ENCODE results near the gene PACS1. TPM values are rescaled to one million over a fixed set of nuclear protein-coding genes. Genes with fewer than 3 reads are reported as not detected.

Gene PACS1
- total RNA-seq, 1 donor from 2014 or later, result 49.9 TPM

- DNase-seq (ENCODE audit: extremely low spot score, unreplicated experiment), result no peak
- Mint-ChIP-seq H3K4me1 (ENCODE audit: unreplicated experiment) (no peaks in the 10 kb centered on the region), H3K9me3 (no peaks in the 10 kb centered on the region), H3K27ac (no peak overlapping the region), H3K4me3 (no peak overlapping the region), H3K36me3 (no peaks in the 10 kb centered on the region), H3K27me3 (no peaks in the 10 kb centered on the region)
- no peak for TF ChIP-seq CTCF (conservative IDR thresholded peaks at IDR 0.05)
Observed at GRCh38 chr11:66242095-66242765, 172.2 kb downstream of the PACS1 start.

GRCh38 chr11:66243782-66244535, 173.9 kb downstream of the PACS1 start:
- no peak for TF ChIP-seq CTCF (conservative IDR thresholded peaks at IDR 0.05)
- Mint-ChIP-seq H3K4me1 (ENCODE audit: unreplicated experiment) (no peaks in the 10 kb centered on the region), H3K27ac (peak overlapping the region; percentile 29), H3K9me3 (no peaks in the 10 kb centered on the region), H3K27me3 (no peaks in the 10 kb centered on the region), H3K4me3 (no peak overlapping the region), H3K36me3 (no peaks in the 10 kb centered on the region)
- DNase-seq (ENCODE audit: extremely low spot score, unreplicated experiment), result no peak

GRCh38 chr11:66247295-66247694, 177.2 kb downstream of the PACS1 start:
- H3K27me3 Mint-ChIP-seq, result no peaks in the 10 kb centered on the region
- H3K9me3 Mint-ChIP-seq, result no peaks in the 10 kb centered on the region
- TF ChIP-seq CTCF (conservative IDR thresholded peaks at IDR 0.05), result no peak

GRCh38 chr11:66247801-66248200, 177.7 kb downstream of the PACS1 start:
- no peak for TF ChIP-seq CTCF (conservative IDR thresholded peaks at IDR 0.05)
- Mint-ChIP-seq H3K4me3 (no peak overlapping the region), H3K36me3 (peaks cover 12% of the 10 kb centered on the region), H3K27ac (no peak overlapping the region), H3K9me3 (no peaks in the 10 kb centered on the region), H3K27me3 (no peaks in the 10 kb centered on the region), H3K4me1 (ENCODE audit: unreplicated experiment) (no peaks in the 10 kb centered on the region)
- DNase-seq (ENCODE audit: extremely low spot score, unreplicated experiment), result no peak

More at GRCh38 chr11:66247295-66247694, 177.2 kb downstream of the PACS1 start:
- H3K4me3 Mint-ChIP-seq, result no peak overlapping the region
- DNase-seq (ENCODE audit: extremely low spot score, unreplicated experiment), result no peak
- H3K27ac Mint-ChIP-seq, result no peak overlapping the region
- H3K4me1 Mint-ChIP-seq (ENCODE audit: unreplicated experiment), result no peaks in the 10 kb centered on the region
- peaks cover 12% of the 10 kb centered on the region for H3K36me3 Mint-ChIP-seq

GRCh38 chr11:66248903-66249302, 178.8 kb downstream of the PACS1 start:
- Mint-ChIP-seq H3K4me3 (no peak overlapping the region), H3K36me3 (peaks cover 12% of the 10 kb centered on the region), H3K9me3 (no peaks in the 10 kb centered on the region), H3K27me3 (no peaks in the 10 kb centered on the region), H3K27ac (peak overlapping the region; percentile 18), H3K4me1 (ENCODE audit: unreplicated experiment) (no peaks in the 10 kb centered on the region)
- DNase-seq (ENCODE audit: extremely low spot score, unreplicated experiment), result no peak
- no peak for TF ChIP-seq CTCF (conservative IDR thresholded peaks at IDR 0.05)
